GM11168 (cell line): ENCODE measurements around the gene IL10RA.

Experiments used
- in situ Hi-C: fragments of 300-500 bp; cut with MboI; formaldehyde crosslinking; loops from one replicate; pipeline ENCODE4 v1.12.0; 2022; ENCODE audit warnings: low sequenced_read_pairs; ENCODE audit not compliant: unreplicated experiment

The IL10RA gene

DNA sequence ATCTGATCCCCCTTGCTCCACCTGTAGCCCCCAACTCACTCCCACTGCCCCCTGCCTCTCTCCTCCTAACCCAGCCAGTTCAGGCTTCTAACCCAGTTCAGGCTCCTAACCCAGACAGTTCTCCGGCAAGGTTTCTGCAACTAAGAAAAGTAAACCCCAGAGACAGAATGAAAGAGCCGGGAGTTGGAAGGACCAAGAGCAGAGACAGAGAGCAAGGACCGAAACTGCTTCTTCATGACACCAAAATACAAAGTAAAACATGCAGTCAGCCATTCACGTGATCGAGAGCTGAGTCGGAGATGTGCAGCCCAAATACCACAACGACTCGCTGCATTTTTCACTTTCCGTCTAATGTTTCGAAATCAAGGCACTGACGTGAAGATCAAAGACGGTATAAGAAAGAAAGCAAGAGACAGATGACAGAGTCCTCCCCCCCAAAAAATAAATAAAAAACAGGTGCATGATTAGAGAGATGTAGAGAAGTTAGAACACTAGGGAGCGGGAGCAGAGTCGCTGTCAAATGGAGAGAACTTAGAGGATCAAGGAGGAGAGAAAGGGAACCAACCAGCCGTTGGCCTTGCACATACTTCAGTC is 884 bp downstream of the IL10RA start:
- in situ Hi-C loops: no loop called here

- in situ Hi-C loops: loop anchor here (5.0 kb wide), 1 partner anchor 43 kb away; no protein-coding TSS in a partner anchor
Measured at GRCh38 chr11:117989351-117990102, 3.3 kb downstream of the IL10RA start.

DNA sequence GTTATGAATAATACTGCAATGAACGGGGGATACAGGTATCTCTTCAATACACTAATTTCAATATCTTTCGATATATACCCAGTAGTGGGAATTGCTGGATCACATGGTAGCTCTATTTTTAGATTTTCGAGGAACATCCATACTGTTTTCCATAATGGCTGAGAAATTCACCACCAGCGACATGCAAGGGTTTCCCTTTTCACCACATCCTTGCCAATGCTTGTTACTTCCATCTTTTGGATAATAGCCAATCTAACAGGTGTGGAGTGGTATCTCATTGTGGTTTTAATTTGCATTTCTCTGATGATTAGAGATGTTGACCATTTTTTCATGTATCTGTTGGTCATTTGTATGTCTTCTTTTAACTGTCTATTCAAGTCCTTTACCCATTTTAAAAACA is 5.9 kb downstream of the IL10RA start:
- in situ Hi-C loops: loop anchor here (5.0 kb wide), 1 partner anchor 40 kb away; no protein-coding TSS in a partner anchor

DNA sequence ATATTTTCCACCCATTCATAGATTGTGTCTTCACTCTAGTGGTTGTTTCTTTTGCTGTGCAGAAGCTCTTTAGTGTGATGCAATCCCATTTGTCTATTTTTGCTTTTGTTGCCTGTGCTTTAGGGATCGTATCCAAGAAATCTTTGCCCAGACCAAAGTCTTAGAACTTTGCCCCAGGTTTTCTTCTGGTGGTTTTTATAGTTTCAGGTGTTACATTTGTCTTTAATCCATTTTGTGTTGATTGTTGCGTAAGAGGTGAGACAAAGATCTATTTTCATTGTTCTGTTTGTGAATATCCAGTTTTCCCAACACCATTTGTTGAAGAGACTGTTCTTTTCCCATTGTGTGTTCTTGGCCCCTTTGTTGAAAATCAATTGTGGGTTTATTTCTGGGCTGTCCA is 6.4 kb downstream of the IL10RA start:
- in situ Hi-C loops: loop anchor here (5.0 kb wide), 1 partner anchor 40 kb away; no protein-coding TSS in a partner anchor

DNA sequence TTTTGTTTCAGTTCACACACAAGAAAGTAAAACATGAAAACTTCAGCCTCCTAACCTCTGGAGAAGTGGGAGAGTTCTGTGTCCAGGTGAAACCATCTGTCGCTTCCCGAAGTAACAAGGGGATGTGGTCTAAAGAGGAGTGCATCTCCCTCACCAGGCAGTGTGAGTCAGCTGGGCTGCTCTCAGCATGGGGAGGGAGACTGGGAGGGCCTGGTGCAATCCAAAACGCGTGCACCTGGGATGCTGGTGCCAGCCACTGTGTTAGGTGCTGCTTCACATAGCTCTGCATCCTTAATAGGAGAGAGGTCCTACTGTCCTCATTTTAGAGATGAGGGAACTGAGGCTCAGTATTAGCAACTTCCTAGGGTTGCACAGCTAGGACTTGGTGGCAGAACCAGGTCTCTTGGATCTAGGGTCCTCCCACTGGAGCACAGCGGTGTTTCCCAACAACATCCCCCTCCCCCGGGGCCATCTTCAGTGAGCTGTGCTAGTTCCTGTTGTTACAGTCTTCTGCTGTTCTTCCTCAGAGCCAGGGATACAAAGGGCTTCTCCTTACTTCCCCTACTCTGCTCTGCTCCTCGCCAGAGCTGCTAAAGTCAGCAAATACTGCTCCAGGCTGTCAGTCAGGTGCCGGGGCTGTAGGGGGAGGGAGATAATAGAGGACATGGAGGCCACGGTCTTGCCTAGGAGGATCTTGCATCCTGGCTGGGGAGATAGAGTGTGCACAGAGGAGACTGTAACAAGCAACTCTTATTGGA is 8.0 kb downstream of the IL10RA start:
- in situ Hi-C loops: loop anchor here (5.0 kb wide), 1 partner anchor 38 kb away; no protein-coding TSS in a partner anchor

GRCh38 chr11:117995472-117995871 is 9.3 kb downstream of the IL10RA start:
- in situ Hi-C loops: no loop called here

- in situ Hi-C loops: no loop called here
Measured at GRCh38 chr11:117996058-117996457, 9.9 kb downstream of the IL10RA start.

GRCh38 chr11:117997406-117997805 is 11.2 kb downstream of the IL10RA start:
- in situ Hi-C loops: no loop called here

DNA sequence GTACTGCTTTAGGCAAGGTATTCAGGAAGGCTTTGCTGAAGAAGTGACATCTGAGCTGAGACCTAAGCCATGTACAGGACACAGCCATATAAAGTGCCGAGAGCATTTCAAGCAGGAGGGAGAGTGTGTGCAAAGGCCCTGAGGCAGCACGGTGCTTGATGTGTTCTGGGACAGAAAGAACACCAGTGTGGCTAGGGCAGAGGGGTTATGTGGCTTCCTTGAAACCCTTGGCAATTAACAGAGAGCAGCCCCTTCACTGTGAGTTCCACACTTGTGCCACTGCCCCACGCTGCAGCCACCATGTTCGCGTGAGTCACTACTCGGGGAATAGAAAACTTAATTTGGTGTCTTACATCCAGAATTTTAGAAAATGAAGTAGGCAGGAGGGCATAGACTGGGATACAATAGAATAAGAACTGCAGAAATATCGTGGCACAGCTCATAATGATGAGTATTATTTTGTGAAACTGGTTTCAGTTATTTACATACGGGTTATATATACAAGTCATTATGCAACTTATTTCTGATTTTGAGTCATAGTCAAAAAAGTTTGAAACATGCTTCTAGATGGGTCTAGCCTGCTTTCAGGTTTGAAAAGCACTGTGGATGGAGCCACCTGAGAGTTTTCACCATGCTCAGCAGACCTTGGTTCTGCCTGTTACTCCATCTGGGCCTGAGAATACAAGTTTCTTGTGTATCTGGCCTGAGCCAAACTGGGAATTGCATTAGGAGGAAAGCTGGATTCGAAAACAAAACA is 11.8 kb downstream of the IL10RA start:
- in situ Hi-C loops: no loop called here

GRCh38 chr11:117998664-117999353 is 12.6 kb downstream of the IL10RA start:
- in situ Hi-C loops: no loop called here

- in situ Hi-C loops: no loop called here
Measured at GRCh38 chr11:117999354-117999993, 13.3 kb downstream of the IL10RA start.

- in situ Hi-C loops: no loop called here
Measured at GRCh38 chr11:118000067-118000849, 14.1 kb downstream of the IL10RA start.

- in situ Hi-C loops: no loop called here
Measured at GRCh38 chr11:118000850-118001228, 14.6 kb downstream of the IL10RA start.

DNA sequence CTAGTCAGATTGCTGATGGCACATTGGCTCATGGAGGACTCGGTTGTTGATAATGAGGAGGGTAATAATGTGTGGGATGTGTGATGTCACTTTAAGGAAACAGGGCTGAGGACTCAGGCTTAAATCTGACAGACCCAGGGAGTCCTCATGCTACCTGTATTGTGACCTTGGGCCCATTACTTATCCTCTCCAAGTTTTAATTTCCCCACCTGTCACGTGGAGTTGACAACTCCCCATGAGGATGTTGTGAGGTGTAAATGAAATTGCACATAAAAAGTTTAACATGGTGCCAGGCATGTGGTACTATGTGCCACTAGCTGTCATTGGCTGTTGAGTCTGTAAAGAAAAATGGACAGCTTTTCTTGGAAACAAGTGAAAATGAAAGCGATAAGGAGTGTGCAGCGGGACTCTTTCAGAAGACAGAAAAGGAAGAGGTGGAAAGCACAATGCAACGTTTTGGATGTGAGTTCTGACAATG is 15.3 kb downstream of the IL10RA start:
- in situ Hi-C loops: no loop called here

DNA sequence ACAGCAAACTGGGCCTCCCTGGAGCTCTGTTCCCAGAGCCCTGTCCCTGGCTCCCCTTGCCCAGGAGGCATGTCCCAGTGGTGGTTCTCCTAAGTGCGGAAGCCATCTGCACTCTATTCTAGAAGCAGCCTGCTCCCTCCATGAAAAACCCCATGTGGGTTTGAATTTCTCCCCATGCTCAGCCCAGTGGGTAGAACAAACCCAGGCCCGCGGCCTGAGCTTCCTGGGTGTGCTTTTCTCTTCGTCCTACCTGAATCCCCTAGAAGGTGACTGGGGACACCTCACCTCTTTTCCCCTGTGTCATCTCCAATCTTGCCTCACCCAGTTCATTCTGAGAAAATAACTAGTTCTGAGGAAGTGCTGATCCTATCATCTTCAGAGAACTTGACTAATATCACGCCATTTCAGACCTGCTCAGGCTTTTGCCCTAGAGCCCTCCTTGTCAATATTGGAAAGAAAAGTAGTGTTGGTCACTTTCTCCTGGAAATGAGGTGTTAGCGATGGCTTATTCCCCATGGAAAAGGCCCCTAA is 15.9 kb downstream of the IL10RA start:
- in situ Hi-C loops: no loop called here

GRCh38 chr11:118002541-118003423 is 16.6 kb downstream of the IL10RA start:
- in situ Hi-C loops: no loop called here

DNA sequence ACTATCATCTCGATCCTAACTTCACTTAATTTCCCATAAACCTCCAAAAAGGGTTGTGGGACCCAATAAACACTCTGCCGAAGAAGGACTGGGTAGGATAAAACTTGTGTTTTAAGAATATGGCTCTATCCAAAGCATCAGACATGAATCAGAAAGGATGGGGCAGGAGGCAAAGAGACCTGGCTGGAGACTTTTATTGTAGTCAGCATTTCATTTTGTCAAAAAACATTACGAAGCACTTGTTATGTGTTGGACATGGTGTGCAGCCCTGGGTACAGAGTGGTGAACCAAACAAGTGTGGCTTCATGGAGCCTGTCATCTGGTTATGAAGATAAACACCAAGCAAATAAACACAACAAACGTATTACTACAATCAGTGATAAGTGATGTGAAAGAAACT is 17.3 kb downstream of the IL10RA start:
- in situ Hi-C loops: no loop called here
